GM15510 (cell line): ENCODE results near the gene RMI1.

Experiments
- POLR2A ChIP-seq: IDR thresholded peaks from 3 replicates; pipeline ENCODE4 v1.6.1; 2011; ENCODE audit warnings: borderline replicate concordance; ENCODE audit not compliant: insufficient read length; ENCODE audit errors: extremely low read depth

The RMI1 gene

DNA sequence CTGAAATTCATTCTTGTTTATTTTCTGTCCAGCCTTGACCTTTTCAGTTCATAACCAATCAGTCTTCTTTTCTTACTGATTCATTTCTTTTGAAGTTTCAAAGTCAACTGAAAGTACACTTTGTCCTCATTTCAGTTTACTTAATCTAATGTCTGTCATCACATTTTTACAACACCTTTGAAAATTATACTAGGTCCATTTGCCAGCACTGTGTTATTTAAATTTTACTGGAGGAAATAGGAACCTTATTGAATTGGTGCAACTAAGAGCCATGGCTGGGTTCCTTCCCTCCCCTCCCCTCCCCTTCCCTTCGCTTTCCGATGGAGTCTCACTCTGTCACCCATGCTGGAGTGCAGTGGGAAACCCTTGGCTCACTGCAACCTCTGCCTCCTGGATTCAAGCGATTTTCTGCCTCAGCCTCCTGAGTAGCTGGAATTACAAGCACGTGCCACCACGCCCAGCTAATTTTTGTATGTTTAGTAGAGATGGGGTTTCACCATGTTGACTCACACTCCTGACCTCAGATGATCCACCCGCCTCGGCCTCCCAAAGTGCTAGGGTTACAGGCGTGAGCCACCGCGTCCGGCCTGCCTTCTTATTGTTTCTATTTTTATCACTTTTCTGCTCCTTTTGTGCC, 6.3 kb downstream of the RMI1 start:
- TF ChIP-seq POLR2A: no peak

DNA sequence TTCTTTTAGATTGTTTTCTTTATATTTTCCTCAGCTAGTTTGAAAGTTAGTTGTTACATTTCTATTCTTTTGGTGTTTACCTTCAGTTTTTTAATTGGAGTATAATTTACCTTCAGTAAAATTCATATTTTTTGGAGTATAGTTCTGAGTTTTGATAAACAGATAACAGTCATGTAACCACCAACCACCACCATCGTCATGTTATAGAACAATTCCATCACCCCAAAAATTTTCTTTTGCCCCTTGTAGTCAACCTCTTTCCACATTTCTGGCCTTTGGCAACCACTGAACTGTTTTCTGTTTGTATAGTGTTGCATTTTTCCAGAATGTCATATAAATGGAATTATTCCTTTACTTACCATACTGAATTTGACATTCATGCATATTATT, 6.8 kb downstream of the RMI1 start:
- no peak for TF ChIP-seq POLR2A

GRCh38 chr9:83988411-83988810, 7.8 kb downstream of the RMI1 start:
- TF ChIP-seq POLR2A: no peak

DNA sequence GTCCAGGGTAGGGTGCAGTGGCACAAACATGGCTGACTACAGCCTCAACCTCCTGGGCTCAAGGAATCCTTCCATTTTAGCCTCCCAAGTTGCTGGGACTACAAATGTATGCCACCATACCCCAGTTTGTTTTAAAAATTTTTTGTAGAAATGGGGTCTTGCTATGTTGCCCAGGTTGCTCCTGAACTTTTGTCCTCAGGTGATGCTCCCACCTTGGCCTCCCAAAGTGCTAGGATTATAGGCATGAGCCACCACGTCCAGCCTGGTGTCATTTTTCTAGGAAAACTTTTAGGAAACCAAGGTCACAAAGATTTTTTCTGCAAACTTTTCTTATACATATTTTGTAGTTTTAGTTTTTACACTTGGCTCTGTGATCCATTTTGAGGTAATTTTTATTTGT, 10.8 kb downstream of the RMI1 start:
- no peak for TF ChIP-seq POLR2A

- TF ChIP-seq POLR2A: no peak
These were observed 11.8 kb downstream of the RMI1 start for GRCh38 chr9:83992407-83992806.

DNA sequence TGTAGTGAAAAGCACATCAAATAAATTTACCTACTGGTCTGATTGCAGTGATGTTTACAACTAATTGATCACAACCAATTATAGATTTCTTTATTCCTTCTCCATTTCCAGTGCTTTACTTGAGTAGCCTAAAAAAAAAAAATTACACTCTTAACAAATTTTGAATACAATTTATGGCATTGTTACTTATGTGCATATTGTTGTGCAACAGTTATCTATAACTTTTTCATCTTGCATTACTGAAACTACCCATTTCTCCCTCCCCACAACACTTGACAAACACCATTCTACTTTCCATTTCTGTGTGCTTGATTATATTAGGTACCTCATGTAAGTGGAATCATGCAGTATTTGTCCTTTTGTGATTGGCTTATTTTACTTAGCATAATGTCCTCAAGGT, 12.3 kb downstream of the RMI1 start:
- TF ChIP-seq POLR2A: no peak

GRCh38 chr9:83996126-83996525, 15.5 kb downstream of the RMI1 start:
- no peak for TF ChIP-seq POLR2A

DNA sequence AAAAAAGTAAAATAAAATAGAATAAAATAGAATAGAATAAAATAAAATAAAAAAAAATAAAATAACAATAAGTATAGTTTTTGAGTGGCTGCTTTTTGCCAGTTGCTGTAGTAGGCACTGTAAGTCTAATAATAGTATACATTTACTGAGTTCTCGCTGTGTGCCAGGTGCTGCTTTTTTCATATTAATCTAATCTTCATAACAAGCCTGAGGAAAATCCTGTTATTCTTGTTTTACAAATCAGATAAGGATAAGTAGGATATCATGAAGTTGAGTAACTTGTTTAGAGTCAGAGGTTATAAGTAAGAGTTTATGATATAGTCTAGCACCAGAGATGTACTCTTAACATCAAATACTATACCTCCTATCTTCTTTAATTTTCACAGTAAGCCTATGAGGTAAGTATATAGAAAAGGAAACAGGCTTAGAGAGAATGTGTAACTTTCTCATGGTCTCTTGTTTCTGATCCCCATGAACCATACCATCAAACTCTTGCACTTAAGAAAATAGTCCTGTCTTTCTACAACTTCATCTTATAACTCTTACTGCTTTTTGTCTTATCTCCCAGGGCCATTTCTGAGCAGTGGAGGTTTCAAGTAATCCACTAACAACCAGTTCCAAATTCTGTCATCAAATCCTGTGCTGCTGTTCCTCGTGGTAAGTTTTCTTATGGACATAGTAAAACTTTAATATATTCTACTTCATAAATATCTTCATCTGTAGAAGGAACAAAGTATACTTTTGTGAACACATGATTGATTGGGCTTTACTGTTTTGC, 18.7 kb downstream of the RMI1 start:
- TF ChIP-seq POLR2A: no peak

DNA sequence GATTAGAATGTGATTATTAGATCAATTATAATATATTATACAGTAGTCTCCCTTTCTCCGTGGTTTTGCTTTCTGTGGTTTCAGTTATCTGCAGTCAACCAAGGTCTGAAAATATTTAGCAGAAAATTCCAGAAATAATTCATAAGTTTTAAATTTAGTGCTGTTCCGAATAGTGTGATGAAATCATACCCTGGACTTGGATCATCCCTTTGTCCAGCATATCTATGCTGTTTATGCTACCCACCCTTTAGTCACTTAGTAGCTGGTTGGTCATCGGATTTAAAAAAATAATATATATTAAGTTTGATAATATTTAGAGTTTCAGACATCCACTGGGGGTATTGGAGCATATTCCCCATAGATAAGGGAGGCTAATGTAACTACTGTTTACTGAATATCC, 19.6 kb downstream of the RMI1 start:
- no peak for TF ChIP-seq POLR2A

DNA sequence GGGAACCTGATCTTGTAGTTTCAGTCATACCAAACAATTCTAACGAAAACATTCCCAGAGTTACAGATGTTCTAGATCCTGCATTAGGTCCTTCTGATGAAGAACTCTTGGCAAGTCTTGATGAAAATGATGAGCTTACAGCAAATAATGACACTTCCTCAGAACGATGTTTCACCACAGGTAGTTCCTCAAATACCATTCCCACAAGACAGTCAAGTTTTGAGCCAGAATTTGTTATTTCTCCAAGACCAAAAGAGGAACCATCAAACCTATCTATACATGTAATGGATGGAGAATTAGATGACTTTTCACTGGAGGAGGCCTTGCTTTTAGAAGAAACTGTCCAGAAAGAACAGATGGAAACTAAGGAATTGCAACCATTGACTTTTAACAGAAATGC, 21.0 kb downstream of the RMI1 start:
- no peak for TF ChIP-seq POLR2A

GRCh38 chr9:84002344-84002743, 21.7 kb downstream of the RMI1 start:
- TF ChIP-seq POLR2A: no peak

GRCh38 chr9:84003246-84003645, 22.6 kb downstream of the RMI1 start:
- no peak for TF ChIP-seq POLR2A

- TF ChIP-seq POLR2A: no peak
These were observed 27.1 kb downstream of the RMI1 start for GRCh38 chr9:84007662-84008061.

DNA sequence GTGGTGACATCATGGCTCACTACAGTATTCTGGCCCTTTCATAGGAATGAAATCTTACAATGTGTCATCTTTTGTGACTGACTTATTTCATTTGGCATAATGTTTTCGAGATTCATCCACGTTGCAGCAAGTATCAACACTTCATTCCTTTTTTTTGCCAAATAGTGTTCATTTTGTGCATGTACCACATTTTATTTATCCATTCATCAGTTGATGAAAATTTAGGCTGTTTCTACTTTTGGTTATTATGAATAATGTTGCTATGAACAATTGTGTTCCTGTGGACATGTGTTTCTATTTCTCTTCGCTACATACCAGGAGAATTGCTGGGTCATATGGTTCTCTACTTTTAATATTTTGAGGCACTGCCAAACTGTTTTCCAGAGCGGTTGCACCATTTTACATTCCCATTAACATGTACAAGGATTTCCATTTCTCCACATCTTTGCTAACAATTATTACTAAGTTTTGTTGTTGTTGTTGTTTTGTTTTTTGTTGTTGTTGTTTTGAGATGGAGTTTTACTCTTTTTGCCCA, 43.5 kb downstream of the RMI1 start:
- TF ChIP-seq POLR2A: no peak

DNA sequence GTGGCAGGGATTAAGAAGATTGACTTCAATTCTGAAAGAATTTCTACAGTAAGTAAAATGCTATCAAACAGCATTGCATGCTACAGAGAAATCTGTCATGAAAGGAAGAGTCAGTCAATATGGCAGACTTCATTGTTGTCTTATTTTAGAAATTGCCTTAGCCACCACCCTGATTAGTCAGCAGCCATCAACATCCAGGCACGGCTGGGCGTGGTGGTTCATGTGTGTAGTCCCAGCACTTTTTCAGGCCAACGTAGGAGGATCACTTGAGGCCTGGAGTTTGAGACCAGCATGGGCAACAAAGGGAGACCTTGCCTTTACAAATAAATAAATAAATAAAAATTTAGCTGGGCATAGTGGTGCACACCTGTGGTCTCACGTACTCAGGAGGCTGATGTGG, 46.6 kb downstream of the RMI1 start:
- TF ChIP-seq POLR2A: no peak

DNA sequence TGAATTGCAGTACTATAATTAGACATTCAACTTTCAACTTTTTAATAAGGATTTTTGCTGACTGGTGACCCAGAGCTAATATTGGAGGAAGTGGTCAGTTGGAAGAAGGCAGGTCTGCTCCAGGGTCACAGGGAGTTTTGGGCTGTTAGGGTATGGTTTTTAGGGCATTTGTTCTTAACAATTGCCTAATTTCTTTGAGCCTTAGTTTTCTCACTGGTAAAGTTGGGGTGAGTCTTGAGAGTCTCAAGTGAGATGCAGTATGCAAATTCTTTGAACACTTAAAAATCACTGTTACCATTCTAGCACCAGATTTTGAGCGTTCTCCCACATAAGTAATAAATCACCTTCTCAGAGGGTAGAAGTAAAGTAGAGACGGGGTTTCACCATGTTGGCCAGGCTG, 50.9 kb downstream of the RMI1 start:
- no peak for TF ChIP-seq POLR2A

- TF ChIP-seq POLR2A: no peak
These were observed 65.0 kb downstream of the RMI1 start for GRCh38 chr9:84045481-84046097.
